Muscle layer of colon (tissue), 2 donors: Measurements from ENCODE around the gene R3HDM4.

ENCODE experiments used
- H3K27ac ChIP-seq: one replicate; pipeline ENCODE4 v1.7.0; 2013; ENCODE audit warnings: low read depth, mild to moderate bottlenecking, low read length, moderate library complexity
- H3K27me3 ChIP-seq, 2 donors: one replicate each; pipeline ENCODE4 v1.7.0; 2013; ENCODE audit warnings: low read length in 2 of 2, mild to moderate bottlenecking in 2 of 2; ENCODE audit not compliant: insufficient read depth in 2 of 2, control insufficient read depth in 1 of 2
- H3K36me3 ChIP-seq: one replicate; pipeline ENCODE4 v1.7.0; 2013; ENCODE audit warnings: mild to moderate bottlenecking, low read length; ENCODE audit not compliant: insufficient read depth
- H3K4me1 ChIP-seq: one replicate; pipeline ENCODE4 v1.7.0; 2013; ENCODE audit warnings: mild to moderate bottlenecking, low read length; ENCODE audit not compliant: insufficient read depth
- H3K4me3 ChIP-seq, 2 donors: one replicate each; pipeline ENCODE4 v1.7.0; 2013; ENCODE audit warnings: low read length in 2 of 2, low read depth in 1 of 2, mild to moderate bottlenecking in 1 of 2, moderate library complexity in 1 of 2
- H3K9ac ChIP-seq: one replicate; pipeline ENCODE4 v1.7.0; 2013; ENCODE audit warnings: low read length
- H3K9me3 ChIP-seq: one replicate; pipeline ENCODE4 v1.7.0; 2013; ENCODE audit warnings: mild to moderate bottlenecking, low read length
- donor health status: abdominal sarcoma.
- donor health status: Adenocarcinoma of cecum.

Gene R3HDM4

GRCh38 chr19:917323-918151 lies 4.5 kb upstream of the R3HDM4 start, which contains the start of gene KISS1R:
KISS1R (plus strand) TSS chr19:917333; CDS start chr19:917503, 170 bp downstream.
- Histone ChIP-seq H3K27me3 (peaks cover 22 to 46% of the 10 kb centered on the region in 2 donors), H3K4me1 (peaks cover 18% of the 10 kb centered on the region), H3K36me3 (no peaks in the 10 kb centered on the region), H3K4me3 (no peak within 1 kb of the TSS), H3K9me3 (no peaks in the 10 kb centered on the region), H3K9ac (no peak within 1 kb of the TSS), H3K27ac (no peak within 1 kb of the TSS)

GRCh38 chr19:916645-917322 lies 3.8 kb upstream of the R3HDM4 start:
- no peak overlapping the region for H3K27ac ChIP-seq
- H3K9ac ChIP-seq = no peak overlapping the region
- H3K4me1 ChIP-seq = peaks cover 18% of the 10 kb centered on the region
- H3K36me3 ChIP-seq = no peaks in the 10 kb centered on the region
- H3K9me3 ChIP-seq = no peaks in the 10 kb centered on the region
- no peak overlapping the region for H3K4me3 ChIP-seq
- peaks cover 22 to 46% of the 10 kb centered on the region in 2 donors for H3K27me3 ChIP-seq

- H3K36me3 ChIP-seq = no peaks in the 10 kb centered on the region
- H3K27ac ChIP-seq = peak overlapping the region; percentile 44
- no peak overlapping the region for H3K9ac ChIP-seq
- H3K4me1 ChIP-seq = peaks cover 8% of the 10 kb centered on the region
- peaks cover 0 to 8% of the 10 kb centered on the region in 2 donors for H3K27me3 ChIP-seq
- H3K9me3 ChIP-seq = no peaks in the 10 kb centered on the region
- peak overlapping the region in 1 of 2 donors; percentile 61 for H3K4me3 ChIP-seq
Measured at GRCh38 chr19:912181-913079, 589 bp downstream of the R3HDM4 start.

- no peaks in the 10 kb centered on the region for H3K9me3 ChIP-seq
- peaks cover 4% of the 10 kb centered on the region for H3K4me1 ChIP-seq
- H3K27me3 ChIP-seq = no peaks in the 10 kb centered on the region
- no peaks in the 10 kb centered on the region for H3K36me3 ChIP-seq
- H3K9ac ChIP-seq = no peak overlapping the region
- H3K27ac ChIP-seq = no peak overlapping the region
- no peak overlapping the region for H3K4me3 ChIP-seq
Measured at GRCh38 chr19:911197-912033, 1.6 kb downstream of the R3HDM4 start.

GRCh38 chr19:907183-907853 lies 5.7 kb downstream of the R3HDM4 start:
- H3K27me3 ChIP-seq = no peaks in the 10 kb centered on the region
- H3K9me3 ChIP-seq = no peaks in the 10 kb centered on the region
- H3K9ac ChIP-seq = no peak overlapping the region
- H3K4me3 ChIP-seq = no peak overlapping the region
- no peak overlapping the region for H3K27ac ChIP-seq
- no peaks in the 10 kb centered on the region for H3K4me1 ChIP-seq
- no peaks in the 10 kb centered on the region for H3K36me3 ChIP-seq

GRCh38 chr19:906480-906879 lies 6.5 kb downstream of the R3HDM4 start:
- no peaks in the 10 kb centered on the region for H3K27me3 ChIP-seq
- H3K36me3 ChIP-seq = no peaks in the 10 kb centered on the region
- H3K4me3 ChIP-seq = no peak overlapping the region
- H3K9me3 ChIP-seq = no peaks in the 10 kb centered on the region
- no peaks in the 10 kb centered on the region for H3K4me1 ChIP-seq
- H3K27ac ChIP-seq = no peak overlapping the region
- H3K9ac ChIP-seq = no peak overlapping the region

- Histone ChIP-seq H3K9ac (no peak overlapping the region), H3K9me3 (no peaks in the 10 kb centered on the region), H3K27ac (no peak overlapping the region), H3K4me1 (no peaks in the 10 kb centered on the region), H3K4me3 (no peak overlapping the region), H3K36me3 (no peaks in the 10 kb centered on the region), H3K27me3 (no peaks in the 10 kb centered on the region)
Measured at GRCh38 chr19:904545-904944, 8.5 kb downstream of the R3HDM4 start.

- Histone ChIP-seq H3K9ac (no peak overlapping the region), H3K4me3 (no peak overlapping the region), H3K36me3 (no peaks in the 10 kb centered on the region), H3K4me1 (no peaks in the 10 kb centered on the region), H3K9me3 (no peaks in the 10 kb centered on the region), H3K27ac (no peak overlapping the region), H3K27me3 (no peaks in the 10 kb centered on the region)
Measured at GRCh38 chr19:903266-903797, 9.7 kb downstream of the R3HDM4 start.

- Histone ChIP-seq H3K9ac (no peak overlapping the region), H3K9me3 (no peaks in the 10 kb centered on the region), H3K36me3 (no peaks in the 10 kb centered on the region), H3K27ac (no peak overlapping the region), H3K4me3 (no peak overlapping the region), H3K4me1 (no peaks in the 10 kb centered on the region), H3K27me3 (no peaks in the 10 kb centered on the region)
Measured at GRCh38 chr19:902446-903226, 10.4 kb downstream of the R3HDM4 start.

GRCh38 chr19:902093-902370 lies 11.0 kb downstream of the R3HDM4 start:
- Histone ChIP-seq H3K4me3 (no peak overlapping the region), H3K27me3 (no peaks in the 10 kb centered on the region), H3K4me1 (no peaks in the 10 kb centered on the region), H3K36me3 (no peaks in the 10 kb centered on the region), H3K9ac (no peak overlapping the region), H3K27ac (no peak overlapping the region), H3K9me3 (no peaks in the 10 kb centered on the region)
